GM18858 (cell line): ENCODE results near the gene DNM3.

Experiments used
- ATAC-seq: cut with Tn5 transposase; IDR thresholded peaks from one replicate; pipeline ENCODE4 v1.9.1; 2021; ENCODE audit not compliant: unreplicated experiment

The DNM3 gene

DNA sequence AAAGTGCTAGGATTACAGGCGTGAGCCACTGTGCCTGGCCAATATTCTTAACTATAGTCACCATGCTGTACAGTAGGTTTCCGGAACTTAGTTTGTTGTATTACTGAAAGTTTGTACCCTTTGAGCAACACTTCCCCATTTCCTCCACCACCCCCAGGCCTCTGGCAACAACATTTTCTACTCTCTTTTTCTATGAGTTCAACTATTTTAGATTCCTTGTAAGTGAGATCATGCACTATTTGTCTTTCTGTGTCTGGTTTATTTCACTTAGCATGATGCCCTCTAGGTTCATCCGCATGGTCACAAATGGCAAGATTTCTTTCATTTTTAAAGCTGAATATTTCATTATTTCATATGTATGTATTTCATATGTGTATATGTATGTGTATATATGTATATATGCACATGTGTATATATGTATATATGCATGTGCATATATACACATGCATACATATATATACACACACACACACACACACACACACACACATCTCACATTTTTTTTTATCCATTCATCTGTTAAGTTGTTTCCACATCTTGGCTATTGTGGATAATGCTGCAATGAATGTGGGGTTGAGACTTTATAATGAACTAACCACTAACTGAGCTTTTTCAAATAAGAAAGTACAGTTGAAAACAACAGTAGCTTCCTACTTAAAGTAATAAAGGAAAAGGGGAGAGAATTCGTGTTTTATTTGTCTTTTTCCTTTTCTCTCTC, 322.4 kb downstream of the DNM3 start:
- ATAC-seq, result no peak

DNA sequence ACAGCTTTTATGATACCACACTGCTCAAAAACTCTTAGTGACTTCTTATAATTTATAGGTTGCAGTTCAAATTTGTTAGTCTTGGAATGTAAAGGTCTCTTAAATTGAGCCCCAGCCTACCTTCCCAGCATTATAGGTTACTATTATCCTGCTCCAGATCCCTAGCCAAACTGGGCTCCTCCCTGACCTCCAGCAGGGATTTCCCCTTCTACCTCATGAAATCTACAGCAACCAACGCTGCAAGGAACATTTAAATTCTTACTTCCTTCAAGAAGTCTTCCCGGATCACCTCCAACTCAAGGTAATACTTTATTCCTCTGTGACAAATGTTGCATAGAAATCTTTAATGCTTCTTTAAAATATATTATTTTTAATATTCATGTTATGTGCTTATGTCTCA, 324.1 kb downstream of the DNM3 start:
- ATAC-seq, result no peak

DNA sequence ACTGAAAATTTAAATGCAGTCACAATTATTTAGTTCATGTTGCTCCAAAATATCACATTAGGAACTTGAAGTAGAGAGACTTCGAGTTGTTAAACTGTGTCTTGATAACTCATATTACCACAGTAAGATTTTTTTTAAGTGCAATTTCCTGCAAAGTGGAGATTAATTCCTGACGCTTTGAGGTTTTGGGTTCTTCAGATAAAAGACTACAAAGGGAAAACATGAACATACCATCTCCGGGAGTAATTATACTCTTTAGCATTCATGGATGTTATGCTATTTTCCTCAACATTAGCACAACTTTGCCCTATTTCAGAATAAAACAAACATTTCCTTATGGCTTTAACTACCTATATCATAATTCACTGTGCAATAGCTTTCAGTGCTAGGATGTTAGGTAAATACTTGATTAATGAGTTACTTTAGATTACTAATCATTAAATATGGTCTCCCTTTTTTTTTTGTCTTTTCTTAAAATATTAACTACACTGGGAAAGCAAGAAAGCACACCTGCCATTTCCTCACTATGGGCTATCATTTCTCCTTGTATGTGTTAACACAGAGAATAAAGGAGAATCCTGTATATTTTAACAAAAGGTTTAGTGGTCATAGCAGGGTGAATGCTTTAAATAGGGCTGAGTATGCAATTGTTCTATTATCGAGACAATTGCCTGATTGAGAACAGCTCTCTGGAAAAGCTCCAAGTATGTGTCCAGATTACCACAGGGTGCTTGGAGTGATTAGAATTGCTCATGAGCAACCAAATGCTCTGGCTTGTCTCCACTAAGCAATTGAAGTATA, 326.7 kb downstream of the DNM3 start:
- ATAC-seq, result no peak

DNA sequence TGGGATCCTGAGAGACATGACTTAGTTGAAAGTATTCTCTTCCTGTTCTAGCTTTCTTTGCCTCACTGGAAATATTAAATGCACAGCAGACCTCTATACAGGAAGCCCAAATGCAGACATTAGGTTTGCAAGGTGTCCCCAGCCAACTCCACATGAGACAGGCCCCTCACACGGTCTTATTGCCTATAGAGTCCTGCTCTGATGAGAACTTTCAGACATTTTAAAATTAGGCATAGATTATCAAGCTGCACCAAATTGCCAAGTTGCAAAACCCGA, 327.2 kb downstream of the DNM3 start:
- no peak for ATAC-seq

DNA sequence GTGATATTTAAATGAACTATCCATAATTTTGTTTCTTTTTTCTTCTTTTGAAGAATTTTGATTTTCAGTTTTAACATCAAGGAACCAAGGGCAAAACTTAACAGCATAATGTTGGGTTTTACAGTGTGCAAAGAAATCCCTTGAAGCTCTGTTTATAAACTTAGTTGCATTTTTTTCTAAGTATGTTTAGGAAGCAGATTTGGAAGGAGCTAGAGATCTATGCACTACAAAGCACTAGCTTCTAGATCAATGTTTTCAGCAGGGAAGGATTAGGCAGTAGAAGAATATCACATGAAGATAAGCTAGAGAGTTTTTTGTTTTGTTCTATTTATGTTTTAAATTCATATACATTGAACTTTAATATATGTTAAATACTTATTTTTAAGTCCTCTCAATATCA, 328.5 kb downstream of the DNM3 start:
- ATAC-seq, result no peak

DNA sequence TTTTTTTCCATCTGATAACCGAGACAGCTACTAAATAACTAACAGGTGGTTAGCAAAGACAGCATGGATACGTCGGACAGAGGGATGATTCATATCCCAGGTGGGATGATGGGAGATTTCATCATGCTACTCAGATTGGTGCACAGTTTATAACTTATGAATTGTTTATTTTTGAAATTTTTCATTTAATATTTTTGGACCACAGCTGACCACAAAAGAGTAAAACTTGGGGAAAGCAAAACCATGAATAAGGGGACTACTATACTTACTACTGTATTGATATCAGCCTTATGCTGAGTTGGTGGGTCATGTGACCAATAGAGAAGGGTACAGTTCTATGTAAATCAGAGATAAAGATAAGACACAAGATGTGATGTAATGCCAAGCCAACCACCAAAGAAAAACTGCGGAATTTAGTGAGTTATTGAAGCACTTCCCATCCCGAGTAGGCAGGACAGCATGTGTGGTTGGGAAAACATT, 331.1 kb downstream of the DNM3 start:
- no peak for ATAC-seq

DNA sequence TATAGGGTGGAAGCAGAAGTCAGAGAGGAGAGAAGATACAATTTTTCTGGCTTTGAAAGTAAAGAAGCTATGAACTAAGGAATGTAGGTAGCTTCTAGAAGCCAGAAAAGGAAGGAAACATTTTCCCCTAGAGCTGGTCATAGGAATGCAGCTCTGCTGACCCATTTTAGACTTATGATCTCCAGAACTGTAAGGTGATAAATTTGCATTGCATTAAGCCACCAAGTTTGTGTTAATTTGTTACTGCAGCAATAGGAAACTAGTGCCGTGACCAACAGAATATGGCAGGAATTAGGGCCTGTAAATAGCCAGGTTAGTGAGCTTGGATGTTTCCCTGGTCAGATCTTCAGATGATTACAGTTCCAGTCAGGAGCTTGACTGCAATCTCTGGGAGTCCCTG, 334.9 kb downstream of the DNM3 start:
- no peak for ATAC-seq

DNA sequence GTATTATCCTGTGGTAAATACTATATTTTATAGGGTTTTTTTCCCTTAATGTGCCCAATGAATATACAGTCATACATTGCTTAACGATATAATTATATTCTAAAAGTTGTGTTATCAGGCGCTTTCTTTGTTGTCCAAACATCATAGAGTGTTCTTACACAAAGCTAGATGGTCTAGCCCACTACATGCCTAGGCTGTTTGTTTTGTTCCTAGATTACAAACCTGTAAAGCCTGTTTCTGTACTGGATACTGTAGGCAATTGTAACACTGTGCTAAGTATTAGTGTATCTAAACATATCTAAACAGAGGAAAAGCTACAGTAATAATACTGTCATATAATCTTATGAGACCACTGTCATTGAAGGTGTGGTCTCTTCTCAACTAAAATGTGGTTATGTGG, 336.6 kb downstream of the DNM3 start:
- ATAC-seq, result no peak

DNA sequence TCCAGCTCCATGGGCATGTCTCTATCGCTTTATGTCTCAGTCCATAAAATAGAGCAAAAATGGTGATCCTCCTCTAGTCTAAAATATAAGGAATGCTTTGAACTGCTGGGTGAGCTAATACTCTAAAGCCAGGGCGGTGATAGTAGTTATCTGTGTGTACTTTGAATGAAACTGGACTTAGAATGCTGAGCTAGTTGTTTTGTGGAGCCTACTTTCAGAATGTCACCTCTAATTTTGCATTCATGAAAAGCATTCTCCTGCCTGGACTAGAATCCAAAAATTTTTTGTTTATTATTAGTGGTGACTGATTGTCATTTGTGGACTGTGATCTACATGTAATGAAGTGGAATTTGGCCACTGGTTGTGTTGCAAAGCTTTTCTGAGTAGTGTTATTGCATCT, 337.6 kb downstream of the DNM3 start:
- ATAC-seq, result no peak

DNA sequence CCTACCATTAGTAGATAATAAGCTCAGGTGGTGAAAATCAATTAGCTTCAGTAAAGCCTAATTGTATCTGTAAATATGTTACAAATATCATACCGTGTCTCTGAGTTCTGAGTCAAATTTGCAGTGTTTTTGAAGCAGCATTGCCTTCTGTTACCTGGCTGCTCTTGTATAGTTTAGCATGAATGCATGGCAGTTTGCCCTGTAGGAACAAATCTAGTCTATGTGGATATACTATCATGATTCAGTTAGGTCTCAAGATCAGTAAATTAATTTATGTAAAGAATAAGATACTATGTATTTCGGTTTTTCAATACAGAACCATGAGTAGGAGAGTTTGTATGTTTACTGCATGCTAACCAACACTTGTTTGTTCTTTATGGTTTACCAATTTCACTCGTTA, 338.6 kb downstream of the DNM3 start:
- ATAC-seq, result no peak

DNA sequence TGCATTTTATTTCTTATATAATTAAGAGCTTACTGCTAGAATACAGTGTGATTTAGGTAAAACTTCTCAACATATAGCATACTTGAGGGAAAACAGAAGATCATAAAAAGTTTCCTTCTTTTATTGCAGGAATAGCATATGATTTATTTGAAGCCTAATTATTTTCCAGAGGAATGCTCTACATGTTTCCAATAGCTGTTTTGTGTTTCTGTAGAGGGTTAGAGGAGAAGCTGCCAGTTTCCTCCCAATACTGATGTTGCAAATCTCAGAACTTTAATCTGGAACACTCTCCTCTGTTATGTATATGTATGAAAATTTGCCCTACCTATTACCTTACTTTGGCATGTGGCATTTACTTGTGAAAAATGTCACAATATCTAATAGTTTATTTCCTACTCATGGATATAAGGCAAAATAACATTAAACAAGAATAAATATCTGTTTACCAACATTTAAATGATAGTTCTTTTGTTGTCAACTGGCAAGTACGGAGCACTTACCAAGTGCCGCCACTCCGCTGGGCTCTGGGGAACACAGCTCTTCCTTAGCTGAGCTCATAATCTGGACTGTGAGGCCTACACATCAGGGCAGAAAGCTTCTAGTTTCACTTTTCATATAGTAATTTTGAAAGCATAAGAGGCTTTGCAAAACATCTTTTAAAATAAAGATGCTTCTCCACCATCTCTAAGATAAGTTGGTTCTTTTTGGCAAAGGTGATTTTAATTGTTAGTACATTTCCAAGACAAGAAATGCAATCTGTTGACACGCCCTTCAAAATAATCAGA, 339.4 kb downstream of the DNM3 start:
- peak; percentile 46 for ATAC-seq

DNA sequence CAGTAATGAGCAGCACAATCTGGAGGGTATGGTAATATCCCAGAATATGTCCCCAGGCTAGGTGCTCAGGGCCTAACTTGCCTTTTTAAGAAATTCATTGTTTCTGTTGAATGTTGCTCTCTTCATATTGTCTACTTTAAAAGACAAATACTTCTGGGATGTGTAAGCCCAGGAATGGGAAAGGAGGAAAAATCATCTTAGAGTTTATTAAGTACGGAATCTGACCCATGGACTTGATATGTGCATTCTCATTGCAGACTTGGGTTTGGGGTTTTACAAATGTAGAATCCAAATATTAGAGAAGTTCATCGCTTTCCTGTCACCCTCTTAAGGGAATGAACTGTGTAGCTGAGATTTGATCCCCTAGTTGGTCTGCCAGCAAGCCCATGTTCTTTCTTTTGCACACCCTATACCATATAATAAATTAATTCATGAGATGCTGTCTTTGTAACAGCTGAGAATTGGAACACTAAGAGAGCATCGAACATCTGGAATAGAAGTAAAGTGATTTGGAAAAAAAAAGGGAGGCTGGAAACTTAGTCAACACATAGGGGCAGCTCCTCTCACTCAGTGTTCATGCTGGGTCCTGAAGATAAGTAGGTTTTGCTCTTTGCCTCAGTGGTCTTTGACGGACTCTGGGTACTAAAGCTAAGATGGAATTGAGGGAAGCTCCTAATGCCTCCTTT, 343.4 kb downstream of the DNM3 start:
- ATAC-seq, result no peak

DNA sequence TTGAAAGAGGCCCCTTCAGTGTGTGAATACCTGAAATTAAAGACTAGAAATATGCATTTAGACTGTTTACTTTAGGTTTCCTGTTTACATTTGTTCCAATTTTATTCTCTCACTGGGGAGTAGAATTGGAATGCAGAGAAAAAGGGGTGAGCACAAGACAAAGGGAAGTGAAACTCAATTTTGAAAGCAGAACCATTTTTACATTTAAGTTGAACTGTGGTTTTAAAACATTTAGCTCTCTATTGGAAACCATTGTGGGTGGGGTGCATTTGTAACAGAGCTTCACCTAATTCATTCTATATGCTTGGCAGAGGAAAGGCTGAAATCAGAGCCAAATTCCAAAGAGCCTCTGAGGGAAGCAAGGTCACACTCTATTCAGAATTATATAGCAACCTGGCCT, 343.9 kb downstream of the DNM3 start:
- ATAC-seq, result peak; percentile 68

DNA sequence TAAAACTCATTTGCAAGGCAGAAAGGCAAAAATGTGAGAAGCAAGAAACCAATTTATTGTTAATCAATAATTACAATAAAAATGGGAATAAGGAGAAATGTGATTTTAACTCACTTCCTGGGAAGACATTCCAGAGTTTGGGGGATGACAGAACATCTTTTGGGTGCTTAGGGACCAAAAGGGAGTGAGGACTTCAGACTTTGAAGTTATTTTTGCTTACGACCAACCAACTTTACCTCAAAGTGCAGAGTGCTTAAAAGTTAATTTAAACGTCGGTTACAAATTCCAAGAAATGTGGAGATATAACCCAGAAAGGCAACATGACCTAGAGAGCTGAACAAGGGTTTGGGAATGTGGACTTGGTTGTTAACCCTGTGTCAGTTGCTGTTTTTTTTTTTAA, 344.7 kb downstream of the DNM3 start:
- no peak for ATAC-seq

DNA sequence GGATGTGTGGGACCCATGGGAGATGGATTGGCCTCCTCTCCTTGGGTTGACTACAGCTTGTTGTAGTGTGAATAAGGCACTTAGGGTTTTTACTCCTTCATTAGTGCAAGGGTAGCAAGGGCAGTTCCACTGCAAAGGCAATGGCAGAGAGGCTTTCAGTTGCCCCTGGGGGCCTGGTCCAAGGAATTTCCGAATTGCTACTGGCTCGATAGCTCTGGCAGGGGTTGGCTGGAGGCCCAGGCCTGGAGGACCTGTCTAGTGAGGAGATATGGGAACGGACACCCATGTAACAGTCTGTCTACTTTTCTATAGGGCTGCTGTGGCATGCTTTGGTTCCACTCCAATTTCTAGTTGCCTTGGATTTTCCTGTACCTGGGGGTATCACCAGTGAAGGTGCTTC, 360.3 kb downstream of the DNM3 start:
- no peak for ATAC-seq

DNA sequence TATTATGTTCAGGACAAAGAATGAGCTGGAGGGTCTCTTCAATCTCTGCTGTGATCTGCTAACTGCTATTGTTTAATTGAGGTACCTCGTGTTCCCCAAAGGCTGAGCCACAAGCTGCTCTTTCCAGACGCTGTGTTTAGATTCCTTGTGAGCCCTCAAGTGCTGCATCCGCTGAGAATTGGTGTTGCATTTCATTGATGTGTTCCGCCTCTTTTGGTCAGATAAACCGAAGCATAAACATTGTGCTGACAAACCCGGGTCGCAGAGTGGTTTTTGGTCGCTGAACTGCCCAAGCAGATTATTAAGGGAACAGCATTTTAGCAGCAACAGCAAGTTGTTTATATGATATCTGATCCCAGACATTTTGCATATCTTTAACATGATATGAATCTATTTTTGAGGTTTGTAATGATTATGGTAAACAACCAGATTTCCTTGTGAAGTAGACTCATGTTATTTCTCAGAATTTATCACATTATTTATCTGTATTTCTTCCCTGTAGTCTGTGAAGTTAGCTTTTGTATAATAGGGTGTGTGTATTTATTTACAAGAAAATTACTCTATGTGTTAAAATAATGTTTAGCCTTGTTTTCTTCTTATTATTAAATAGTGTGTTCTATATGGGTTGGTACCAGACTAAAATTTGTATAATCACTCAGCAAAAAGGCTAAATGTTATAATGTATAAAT, 362.0 kb downstream of the DNM3 start:
- ATAC-seq, result no peak

DNA sequence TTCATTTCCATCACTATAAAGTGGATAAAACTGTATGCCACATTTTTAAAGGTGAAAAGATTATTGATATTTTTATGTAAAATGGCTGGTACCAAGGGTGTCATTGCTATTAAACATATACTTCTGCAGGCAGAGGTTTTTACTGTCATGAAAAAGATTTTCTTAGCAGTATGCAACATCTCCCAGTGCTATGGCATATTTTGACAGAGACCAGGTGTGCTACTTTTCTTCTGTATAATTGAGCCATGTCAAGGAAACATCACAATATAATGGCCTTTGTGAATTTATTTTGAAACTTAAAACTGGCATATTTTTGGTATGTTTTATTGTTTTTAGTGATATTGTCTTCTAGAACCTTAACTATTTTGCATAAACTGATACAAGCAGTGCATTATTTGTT, 362.6 kb downstream of the DNM3 start:
- no peak for ATAC-seq

DNA sequence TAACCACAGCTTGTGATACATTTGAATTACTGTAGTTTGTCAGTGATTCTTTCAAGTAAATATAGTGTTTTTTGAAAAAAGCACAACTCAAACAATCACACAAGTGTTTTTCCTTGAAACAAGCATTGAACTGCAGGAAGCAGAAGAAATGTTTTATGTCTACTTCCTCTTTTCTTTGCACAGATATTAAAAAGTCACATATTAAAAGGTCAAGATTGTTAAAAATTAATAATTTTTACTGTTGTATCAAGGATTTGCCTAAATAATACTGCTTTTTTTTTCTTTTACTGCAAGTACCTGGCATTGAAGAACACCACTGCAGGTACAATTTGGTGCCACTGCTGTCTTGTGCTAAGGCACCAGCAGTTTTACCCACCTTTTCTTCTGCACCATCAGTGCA, 365.0 kb downstream of the DNM3 start:
- ATAC-seq, result no peak

DNA sequence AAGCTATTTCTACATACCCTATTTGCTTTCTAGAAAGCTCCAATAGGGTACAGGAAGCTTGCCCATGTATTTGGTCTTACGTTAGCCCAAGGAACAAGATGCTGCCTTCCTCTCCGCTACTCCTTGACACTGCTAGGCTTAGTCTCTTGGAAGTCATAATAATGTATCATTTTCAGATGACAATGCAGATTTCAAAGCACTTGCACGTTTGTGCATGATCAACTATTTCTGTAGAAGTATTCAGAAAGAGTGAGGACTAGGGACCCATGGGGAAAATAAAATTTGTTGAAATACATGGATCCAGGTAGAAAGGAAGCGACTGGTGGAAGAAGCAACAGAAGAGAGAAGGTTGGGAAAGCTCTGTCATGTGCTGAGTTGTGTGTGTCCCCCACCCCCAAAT, 367.3 kb downstream of the DNM3 start:
- no peak for ATAC-seq

DNA sequence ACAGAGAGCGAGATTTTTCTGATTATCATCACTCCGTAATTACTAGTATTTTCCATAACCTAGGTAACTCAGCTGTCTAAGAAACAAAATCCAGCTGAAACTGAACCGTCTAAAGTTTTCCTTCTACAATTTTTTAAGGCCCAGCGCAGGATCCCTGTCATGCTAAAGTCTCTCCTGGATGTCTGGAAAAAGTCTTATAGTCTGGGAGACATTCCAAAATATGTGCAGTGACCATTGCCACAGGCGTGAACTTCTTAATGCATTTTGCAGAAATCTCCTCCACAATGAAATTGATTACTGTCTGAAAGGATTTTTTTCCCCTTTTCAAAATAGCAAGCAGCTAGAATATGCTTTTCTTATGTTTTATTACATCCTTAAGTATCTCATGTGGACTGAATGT, 369.9 kb downstream of the DNM3 start:
- ATAC-seq, result no peak

DNA sequence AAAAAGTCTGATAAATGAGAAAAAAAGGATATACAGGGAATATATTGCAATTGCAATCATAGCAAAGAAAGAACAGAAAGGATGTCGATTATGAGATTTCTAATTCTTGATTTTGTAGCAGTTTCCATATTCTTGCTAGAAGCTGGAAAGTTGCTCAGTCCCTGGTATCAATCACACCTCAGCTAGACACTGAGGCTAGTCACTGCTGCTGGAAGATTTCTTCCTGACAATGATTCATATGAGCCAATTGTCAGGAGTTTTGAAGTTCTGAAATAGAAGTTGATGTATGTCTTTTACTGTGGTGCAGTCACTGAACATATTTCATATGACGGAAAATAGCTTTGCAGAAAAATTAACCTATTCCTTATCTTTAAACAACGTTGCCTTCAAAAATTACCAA, 370.8 kb downstream of the DNM3 start:
- ATAC-seq, result no peak
